ENCODE results near the gene IFITM10.

The IFITM10 gene

DNA sequence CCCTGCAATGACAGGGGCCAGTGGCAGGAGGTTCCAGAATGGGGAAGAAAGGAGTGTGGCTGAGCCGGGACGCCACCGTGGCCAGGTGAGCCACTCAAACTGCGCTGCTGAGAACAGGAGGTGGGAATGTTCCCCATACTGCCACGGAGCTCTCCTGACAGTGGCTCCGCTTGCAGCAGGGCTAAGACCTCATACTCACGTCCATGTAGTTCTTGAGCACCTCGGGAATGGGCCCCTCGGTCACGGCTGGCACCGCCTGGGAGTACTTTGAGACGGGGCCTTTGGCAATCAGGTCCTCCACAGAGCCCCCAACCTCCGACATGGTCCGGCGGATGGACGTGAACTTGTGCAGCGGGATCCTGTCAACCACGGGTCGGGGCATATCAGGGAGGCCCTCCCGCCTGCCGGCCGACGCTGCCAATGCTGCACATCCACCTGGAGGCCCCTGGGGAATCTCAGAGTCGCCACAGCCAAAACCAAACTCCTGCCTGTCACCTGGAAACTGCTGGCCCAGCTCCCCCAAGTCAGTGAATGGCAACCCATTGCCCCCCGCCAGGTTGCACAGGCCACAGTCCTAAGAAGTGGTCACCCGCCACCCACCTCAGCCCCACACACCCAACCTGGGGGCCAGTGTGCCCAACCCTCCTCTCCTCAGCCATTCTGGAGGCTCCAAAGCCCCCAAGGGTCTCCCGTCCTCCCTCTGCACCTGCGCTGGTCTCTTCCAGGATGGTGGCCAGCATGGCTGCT, 10.9 kb upstream of the IFITM10 start:
- POLR2A ChIA-PET = no interaction called here
- CTCF ChIA-PET = interaction anchor here (1.2 kb wide), 1 partner anchor 68 kb away, joined by 4 read pairs; no protein-coding TSS in a partner anchor
- TF ChIP-seq KLF9 (tag by site-specific recombination; IDR thresholded peaks at IDR 0.05; ENCODE audit: low read depth) (no peak), ZFP3 (tag by site-specific recombination; IDR thresholded peaks at IDR 0.05; ENCODE audit: low read depth) (no peak), SP2 (tag by site-specific recombination; IDR thresholded peaks at IDR 0.05) (no peak), ZNF521 (tag by site-specific recombination; IDR thresholded peaks at IDR 0.05) (no peak), ZNF561 (tag by site-specific recombination; IDR thresholded peaks at IDR 0.05; ENCODE audit: borderline replicate concordance) (no peak), KLF8 (tag by site-specific recombination; IDR thresholded peaks at IDR 0.05) (no peak), ZNF335 (tag by site-specific recombination; conservative IDR thresholded peaks at IDR 0.05) (no peak), SETDB1 (IDR thresholded peaks at IDR 0.05; ENCODE audit: insufficient read length, low read length) (no peak), ZSCAN16 (tag by site-specific recombination; IDR thresholded peaks at IDR 0.05) (no peak), ZNF664 (tag by site-specific recombination; IDR thresholded peaks at IDR 0.05) (no peak)
- TF ChIP-seq, protein P1, sequence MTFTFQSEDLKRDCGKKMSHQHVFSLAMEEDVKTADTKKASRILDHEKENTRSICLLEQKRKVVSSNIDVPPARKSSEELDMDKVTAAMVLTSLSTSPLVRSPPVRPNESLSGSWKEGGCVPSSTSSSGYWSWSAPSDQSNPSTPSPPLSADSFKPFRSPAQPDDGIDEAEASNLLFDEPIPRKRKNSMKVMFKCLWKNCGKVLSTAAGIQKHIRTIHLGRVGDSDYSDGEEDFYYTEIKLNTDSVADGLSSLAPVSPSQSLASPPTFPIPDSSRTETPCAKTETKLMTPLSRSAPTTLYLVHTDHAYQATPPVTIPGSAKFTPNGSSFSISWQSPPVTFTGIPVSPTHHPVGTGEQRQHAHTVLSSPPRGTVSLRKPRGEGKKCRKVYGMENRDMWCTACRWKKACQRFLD (tag by site-specific recombination; IDR thresholded peaks at IDR 0.05) = no peak
- TF ChIP-seq, protein P2, sequence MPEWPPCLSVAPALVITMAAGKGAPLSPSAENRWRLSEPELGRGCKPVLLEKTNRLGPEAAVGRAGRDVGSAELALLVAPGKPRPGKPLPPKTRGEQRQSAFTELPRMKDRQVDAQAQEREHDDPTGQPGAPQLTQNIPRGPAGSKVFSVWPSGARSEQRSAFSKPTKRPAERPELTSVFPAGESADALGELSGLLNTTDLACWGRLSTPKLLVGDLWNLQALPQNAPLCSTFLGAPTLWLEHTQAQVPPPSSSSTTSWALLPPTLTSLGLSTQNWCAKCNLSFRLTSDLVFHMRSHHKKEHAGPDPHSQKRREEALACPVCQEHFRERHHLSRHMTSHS (tag by site-specific recombination; IDR thresholded peaks at IDR 0.05) = no peak
- TF ChIP-seq, protein P3, sequence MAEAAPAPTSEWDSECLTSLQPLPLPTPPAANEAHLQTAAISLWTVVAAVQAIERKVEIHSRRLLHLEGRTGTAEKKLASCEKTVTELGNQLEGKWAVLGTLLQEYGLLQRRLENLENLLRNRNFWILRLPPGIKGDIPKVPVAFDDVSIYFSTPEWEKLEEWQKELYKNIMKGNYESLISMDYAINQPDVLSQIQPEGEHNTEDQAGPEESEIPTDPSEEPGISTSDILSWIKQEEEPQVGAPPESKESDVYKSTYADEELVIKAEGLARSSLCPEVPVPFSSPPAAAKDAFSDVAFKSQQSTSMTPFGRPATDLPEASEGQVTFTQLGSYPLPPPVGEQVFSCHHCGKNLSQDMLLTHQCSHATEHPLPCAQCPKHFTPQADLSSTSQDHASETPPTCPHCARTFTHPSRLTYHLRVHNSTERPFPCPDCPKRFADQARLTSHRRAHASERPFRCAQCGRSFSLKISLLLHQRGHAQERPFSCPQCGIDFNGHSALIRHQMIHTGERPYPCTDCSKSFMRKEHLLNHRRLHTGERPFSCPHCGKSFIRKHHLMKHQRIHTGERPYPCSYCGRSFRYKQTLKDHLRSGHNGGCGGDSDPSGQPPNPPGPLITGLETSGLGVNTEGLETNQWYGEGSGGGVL (tag by site-specific recombination; IDR thresholded peaks at IDR 0.05) = no peak
- Histone ChIP-seq H3K27ac (ENCODE audit: extremely low read depth, low read depth, low read length) (no peak overlapping the region), H3K4me3 (ENCODE audit: low read depth, low read length) (no peak overlapping the region), H3K36me3 (ENCODE audit: control insufficient read depth in 2 of 2, insufficient read depth in 1 of 2, low read length in 2 of 2) (peaks cover 0 to 57% of the 10 kb centered on the region in 2 experiments; a peak in 1 of 3 replicates), H3K9me3 (ENCODE audit: control insufficient read depth, insufficient read depth, low read depth, low read length) (no peaks in the 10 kb centered on the region), H3K4me1 (ENCODE audit: control insufficient read depth, insufficient read depth, low read length) (no peaks in the 10 kb centered on the region; the same call in 1 of the 2 replicates)

DNA sequence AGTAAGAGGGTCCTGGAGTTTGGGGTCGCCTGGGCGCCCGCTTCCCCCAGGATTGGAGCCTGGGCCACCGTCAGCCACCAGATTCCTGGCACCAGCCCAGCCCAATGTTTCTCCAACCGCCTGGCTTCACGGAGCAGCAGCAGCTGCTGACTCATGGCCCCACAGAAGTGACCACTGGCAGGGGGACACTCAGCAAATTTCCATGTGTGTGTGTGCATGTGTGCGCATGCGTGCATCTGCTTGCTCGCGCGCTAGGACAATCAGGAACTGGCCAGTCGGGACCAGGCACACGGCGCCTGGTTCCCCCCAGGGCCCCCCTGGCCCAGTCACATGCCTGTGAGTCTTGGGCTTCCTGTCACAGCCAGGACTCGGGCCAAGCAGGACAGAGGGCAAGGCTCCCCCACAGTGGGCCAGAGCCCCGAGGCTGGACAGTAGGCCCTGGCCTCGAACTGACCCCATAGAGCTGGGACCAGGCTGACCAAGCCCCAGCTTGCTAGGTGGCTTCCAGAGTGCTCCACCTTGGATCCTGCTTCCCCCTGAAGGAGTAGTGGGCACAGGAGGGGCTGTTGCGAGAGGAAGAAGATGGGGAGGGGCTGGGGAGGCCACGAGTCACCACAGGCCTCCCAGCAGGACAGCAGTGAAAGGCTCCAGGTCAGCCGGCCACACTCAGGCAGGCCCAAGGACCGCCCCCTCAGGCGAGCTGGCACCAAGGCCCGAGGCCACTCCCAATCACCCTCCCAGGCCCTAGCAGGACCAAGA, 10.1 kb upstream of the IFITM10 start:
- H3K4me1 ChIP-seq (ENCODE audit: control insufficient read depth, insufficient read depth, low read length) = no peaks in the 10 kb centered on the region; the same call in 1 of the 2 replicates
- no peak overlapping the region for H3K4me3 ChIP-seq (ENCODE audit: low read depth, low read length)
- ChIA-PET POLR2A (no interaction called here), CTCF (no interaction called here)
- no peak overlapping the region for H3K27ac ChIP-seq (ENCODE audit: extremely low read depth, low read depth, low read length)
- H3K9me3 ChIP-seq (ENCODE audit: control insufficient read depth, insufficient read depth, low read depth, low read length) = no peaks in the 10 kb centered on the region
- H3K36me3 ChIP-seq (ENCODE audit: control insufficient read depth in 2 of 2, insufficient read depth in 1 of 2, low read length in 2 of 2) = peaks cover 0 to 64% of the 10 kb centered on the region in 2 experiments; a peak in 1 of 3 replicates
- TF ChIP-seq GLI4 (tag by site-specific recombination; IDR thresholded peaks at IDR 0.05) (no peak), ZNF558 (tag by site-specific recombination; IDR thresholded peaks at IDR 0.05) (no peak), ZNF626 (tag by site-specific recombination; IDR thresholded peaks at IDR 0.05) (no peak), BCL11B (tag by site-specific recombination; IDR thresholded peaks at IDR 0.05; ENCODE audit: low read depth) (no peak), ZNF747 (tag by site-specific recombination; IDR thresholded peaks at IDR 0.05) (no peak), ZNF202 (tag by site-specific recombination; IDR thresholded peaks at IDR 0.05; ENCODE audit: borderline replicate concordance) (no peak), ZSCAN30 (tag by site-specific recombination; IDR thresholded peaks at IDR 0.05) (no peak), ZNF530 (tag by site-specific recombination; IDR thresholded peaks at IDR 0.05; ENCODE audit: low read depth) (no peak), OVOL3 (tag by site-specific recombination; IDR thresholded peaks at IDR 0.05) (no peak), ZNF677 (tag by site-specific recombination; IDR thresholded peaks at IDR 0.05) (no peak), ZFP3 (tag by site-specific recombination; IDR thresholded peaks at IDR 0.05; ENCODE audit: low read depth) (no peak)
- TF ChIP-seq, protein P4, sequence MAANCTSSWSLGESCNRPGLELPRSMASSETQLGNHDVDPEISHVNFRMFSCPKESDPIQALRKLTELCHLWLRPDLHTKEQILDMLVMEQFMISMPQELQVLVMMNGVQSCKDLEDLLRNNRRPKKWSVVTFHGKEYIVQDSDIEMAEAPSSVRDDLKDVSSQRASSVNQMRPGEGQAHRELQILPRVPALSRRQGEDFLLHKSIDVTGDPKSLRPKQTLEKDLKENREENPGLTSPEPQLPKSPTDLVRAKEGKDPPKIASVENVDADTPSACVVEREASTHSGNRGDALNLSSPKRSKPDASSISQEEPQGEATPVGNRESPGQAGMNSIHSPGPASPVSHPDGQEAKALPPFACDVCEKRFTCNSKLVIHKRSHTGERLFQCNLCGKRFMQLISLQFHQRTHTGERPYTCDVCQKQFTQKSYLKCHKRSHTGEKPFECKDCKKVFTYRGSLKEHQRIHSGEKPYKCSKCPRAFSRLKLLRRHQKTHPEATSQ (tag by site-specific recombination; IDR thresholded peaks at IDR 0.05) = no peak
- TF ChIP-seq, protein P5, sequence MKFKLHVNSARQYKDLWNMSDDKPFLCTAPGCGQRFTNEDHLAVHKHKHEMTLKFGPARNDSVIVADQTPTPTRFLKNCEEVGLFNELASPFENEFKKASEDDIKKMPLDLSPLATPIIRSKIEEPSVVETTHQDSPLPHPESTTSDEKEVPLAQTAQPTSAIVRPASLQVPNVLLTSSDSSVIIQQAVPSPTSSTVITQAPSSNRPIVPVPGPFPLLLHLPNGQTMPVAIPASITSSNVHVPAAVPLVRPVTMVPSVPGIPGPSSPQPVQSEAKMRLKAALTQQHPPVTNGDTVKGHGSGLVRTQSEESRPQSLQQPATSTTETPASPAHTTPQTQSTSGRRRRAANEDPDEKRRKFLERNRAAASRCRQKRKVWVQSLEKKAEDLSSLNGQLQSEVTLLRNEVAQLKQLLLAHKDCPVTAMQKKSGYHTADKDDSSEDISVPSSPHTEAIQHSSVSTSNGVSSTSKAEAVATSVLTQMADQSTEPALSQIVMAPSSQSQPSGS (tag by site-specific recombination; IDR thresholded peaks at IDR 0.05; ENCODE audit: low read depth) = no peak
- TF ChIP-seq, protein P6, sequence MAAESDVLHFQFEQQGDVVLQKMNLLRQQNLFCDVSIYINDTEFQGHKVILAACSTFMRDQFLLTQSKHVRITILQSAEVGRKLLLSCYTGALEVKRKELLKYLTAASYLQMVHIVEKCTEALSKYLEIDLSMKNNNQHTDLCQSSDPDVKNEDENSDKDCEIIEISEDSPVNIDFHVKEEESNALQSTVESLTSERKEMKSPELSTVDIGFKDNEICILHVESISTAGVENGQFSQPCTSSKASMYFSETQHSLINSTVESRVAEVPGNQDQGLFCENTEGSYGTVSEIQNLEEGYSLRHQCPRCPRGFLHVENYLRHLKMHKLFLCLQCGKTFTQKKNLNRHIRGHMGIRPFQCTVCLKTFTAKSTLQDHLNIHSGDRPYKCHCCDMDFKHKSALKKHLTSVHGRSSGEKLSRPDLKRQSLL (tag by site-specific recombination; IDR thresholded peaks at IDR 0.05) = no peak

Data from HEK293 (cell line).